Skin epidermis (tissue), 12 donors: Measurements from ENCODE around the gene SCFD2.
A peak's percentile ranks its signal among the peaks of the same experiment; 100 is the strongest.

ENCODE experiments used
- H3K27ac ChIP-seq, 21 experiments: fragments of 200-600 bp; sonication (generic) in 11 of 21; one replicate each; pipeline ENCODE4 v1.5.0; 2020; ENCODE audit warnings: mild to moderate bottlenecking in 3 of 21, inconsistent platforms in 2 of 21, moderate library complexity in 2 of 21
- H3K4me3 ChIP-seq, 7 experiments: fragments of 200-600 bp; sonication (generic) in 2 of 7; one replicate each; pipeline ENCODE4 v1.5.0; 2020; ENCODE audit warnings: inconsistent platforms in 2 of 7, mild to moderate bottlenecking in 2 of 7, moderate library complexity in 1 of 7

SCFD2 gene

GRCh38 chr4:53123819-53124218 lies 242.0 kb downstream of the SCFD2 start:
- H3K27ac ChIP-seq, result no peak overlapping the region

GRCh38 chr4:53123171-53123570 lies 242.7 kb downstream of the SCFD2 start:
- Histone ChIP-seq H3K27ac (no peak overlapping the region), H3K4me3 (no peak overlapping the region)

More at GRCh38 chr4:53123819-53124218, 242.0 kb downstream of the SCFD2 start:
- no peak overlapping the region for H3K4me3 ChIP-seq

DNA sequence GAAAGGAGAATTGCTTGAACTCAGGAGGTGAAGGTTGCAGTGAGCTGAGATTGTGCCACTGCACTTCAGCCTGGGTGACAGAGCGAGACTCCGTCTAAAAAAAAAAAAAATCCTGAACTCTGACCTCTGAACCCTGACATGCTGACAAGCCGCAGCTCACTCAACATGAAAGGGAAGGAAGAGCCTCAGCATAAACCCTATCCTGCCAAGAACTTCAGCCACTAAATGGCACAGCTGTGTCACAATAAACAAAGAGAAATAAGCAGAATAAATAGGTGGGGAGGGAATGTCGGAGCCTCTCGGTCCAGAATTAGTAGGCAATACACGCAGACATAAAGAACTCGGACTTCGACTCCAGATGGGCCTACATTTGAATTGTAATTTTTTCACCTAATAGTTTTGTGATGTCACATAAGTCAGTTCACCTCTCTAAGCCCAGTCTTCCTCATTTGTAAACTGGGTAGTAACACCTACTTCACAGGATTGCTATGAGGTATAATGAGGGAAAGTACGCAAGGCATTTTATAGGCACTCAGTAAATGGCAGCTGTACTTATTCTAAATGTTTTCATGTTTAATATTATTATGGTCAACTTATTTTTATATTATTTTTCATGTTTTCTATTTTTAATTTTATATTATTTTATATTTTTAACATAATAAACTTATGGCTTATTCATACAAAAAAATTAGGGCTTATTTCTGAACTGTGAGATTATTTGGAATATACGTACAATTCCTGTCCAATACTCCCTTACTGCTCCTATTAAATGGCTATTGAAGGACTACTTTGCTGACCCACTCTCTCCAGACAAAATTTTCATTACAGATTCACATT lies 243.4 kb downstream of the SCFD2 start:
- Histone ChIP-seq H3K4me3 (no peak overlapping the region), H3K27ac (no peak overlapping the region)

DNA sequence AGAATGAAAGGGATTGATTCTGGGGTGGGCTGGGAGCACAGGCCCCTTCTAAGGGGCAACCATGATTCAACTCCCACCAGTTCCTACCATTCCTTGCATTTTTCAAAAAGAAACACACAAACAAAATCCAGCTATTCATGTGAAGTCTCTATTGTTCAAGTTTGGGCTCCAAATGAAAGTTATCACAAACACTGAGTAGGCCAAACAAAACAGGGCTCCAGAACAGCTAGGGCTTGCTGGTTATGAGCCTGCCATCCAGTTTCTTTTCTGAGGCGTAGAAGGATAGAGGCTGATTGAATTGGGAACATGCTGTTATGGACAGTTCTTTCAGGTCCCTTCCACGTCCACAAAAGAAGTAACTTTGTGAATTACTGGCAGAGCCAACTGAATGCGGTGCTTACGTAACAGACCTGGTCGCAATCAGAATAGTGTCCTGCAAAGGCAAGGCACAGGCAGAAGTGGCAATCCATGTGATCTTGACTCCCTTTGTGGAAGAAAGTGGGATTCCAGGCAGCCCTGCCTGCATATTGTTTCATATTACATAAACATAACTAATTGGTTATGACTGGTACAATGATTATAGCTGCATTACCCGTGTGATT lies 244.5 kb downstream of the SCFD2 start:
- peak overlapping the region in 1 of 21 experiments; percentile 14 for H3K27ac ChIP-seq
- H3K4me3 ChIP-seq, result no peak overlapping the region

DNA sequence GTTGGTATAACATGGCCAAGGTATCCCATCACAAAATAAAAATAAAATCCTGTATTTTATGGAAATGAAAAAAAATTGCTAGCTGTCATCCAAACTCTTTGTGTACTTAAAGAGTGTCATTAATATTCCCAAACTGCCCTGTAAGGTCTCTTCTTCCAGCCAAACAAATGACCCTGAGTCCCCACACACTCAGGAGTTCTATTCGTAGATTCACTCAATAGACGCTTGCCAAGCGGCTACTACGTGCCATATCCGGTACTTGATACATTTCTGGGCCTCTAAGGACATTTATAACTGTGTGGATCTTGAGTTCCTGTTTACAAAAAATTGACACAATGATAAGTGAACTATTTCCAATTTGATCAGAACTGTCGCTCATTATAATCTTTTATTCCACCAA lies 245.1 kb downstream of the SCFD2 start:
- Histone ChIP-seq H3K27ac (peak overlapping the region in 1 of 21 experiments; percentile 14), H3K4me3 (no peak overlapping the region)

DNA sequence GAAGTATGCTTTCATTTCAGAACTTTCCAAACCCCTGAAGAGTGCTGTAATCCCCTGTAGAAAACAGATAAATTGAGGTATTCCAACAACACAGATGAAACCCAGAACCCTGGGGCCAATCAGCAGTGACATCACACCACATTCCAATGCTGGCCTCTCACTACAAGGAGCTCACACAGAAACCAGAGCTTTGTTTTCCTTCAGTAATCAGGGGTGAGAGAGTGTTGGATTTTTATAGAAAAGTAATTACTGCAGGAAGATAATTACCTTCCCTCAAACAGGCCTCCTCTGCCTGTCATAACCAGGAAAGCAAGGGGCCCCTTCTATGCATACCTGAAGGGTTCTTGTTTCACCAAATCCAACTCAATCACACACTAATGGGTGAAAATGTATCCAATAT lies 246.2 kb downstream of the SCFD2 start:
- peak overlapping the region in 1 of 21 experiments; percentile 7 for H3K27ac ChIP-seq
- no peak overlapping the region for H3K4me3 ChIP-seq

- H3K27ac ChIP-seq, result no peak overlapping the region
- no peak overlapping the region for H3K4me3 ChIP-seq
These were observed 247.2 kb downstream of the SCFD2 start for GRCh38 chr4:53118676-53119075.

- Histone ChIP-seq H3K27ac (no peak overlapping the region), H3K4me3 (no peak overlapping the region)
These were observed 248.9 kb downstream of the SCFD2 start for GRCh38 chr4:53116954-53117353.

DNA sequence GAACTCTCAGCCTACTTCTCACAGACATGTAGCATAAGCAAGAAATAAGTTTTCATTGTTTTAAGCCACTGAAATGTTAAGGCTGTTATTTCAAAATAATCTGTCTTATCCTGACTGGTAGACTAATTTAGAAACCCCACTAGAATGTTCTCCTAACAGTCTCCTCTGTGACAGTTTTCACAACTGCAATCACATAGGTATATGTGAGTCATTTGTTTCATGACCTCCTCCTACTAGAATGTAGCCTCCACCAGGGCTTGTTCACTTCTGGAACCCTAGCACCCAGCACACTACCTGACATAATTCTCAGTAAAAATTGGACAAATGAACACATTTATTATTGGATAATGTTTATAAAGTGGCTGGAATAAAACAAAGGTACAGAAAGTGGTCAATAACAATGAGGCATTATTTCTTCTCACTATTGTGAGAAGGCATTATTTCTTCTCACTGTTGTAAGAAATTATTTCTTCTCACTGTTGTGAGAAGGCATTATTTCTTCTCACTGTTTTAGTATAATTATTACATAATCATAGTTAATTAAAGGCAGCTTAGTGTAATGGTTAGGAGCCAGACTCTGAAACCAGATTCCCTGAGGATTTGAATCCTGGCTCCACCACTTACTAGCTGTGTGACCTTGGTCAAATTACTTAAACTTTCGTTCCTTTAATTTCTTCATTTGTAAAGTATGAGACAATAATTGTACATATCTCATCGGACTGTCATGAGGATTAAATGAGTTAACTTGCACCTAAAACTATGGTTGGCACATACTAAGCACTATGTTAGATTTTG lies 252.2 kb downstream of the SCFD2 start:
- Histone ChIP-seq H3K27ac (no peak overlapping the region), H3K4me3 (no peak overlapping the region)

DNA sequence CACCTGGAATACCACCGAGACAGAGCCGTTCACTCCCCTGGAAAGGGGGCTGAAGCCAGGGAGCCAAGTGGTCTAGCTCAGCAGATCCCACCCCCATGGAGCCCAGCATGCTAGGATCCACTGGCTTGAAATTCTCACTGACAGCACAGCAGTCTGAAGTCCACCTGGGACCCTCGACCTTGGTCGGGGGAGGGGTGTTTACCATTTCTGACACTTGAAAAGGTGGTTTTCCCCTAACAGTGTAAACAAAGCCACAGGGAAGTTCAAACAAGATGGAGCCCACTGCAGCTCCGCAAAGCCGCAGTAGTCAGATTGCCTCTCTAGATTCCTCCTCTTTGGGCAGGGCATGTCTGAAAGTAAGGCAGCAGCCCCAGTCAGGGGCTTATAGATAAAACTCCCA lies 260.5 kb downstream of the SCFD2 start:
- Histone ChIP-seq H3K4me3 (no peak overlapping the region), H3K27ac (no peak overlapping the region)

- no peak overlapping the region for H3K4me3 ChIP-seq
- H3K27ac ChIP-seq, result no peak overlapping the region
These were observed 262.4 kb downstream of the SCFD2 start for GRCh38 chr4:53103481-53103880.

DNA sequence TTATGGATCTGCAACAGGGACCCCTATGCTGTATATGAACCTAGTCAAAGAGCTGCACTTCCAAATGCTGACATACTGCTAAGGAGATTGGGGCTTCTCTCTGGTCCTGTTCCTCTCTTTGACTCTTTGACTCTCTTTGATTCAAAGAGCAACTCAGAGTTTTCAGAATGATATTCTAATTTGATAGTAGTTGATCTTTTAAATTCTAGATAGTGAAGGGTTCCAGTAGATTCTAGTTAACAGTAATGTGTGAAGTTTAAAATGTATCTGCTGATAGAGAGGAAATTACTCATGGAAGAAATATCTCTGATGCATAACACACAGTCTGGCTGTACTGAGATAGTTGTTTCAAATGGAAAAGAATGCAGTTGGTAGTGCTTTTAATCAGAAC lies 264.7 kb downstream of the SCFD2 start:
- peak overlapping the region in 3 of 21 experiments; percentile 12 to 65 (median 34) for H3K27ac ChIP-seq
- H3K4me3 ChIP-seq, result no peak overlapping the region

GRCh38 chr4:53100501-53101190 lies 265.2 kb downstream of the SCFD2 start:
- Histone ChIP-seq H3K4me3 (no peak overlapping the region), H3K27ac (peak overlapping the region in 3 of 21 experiments; percentile 12 to 65 (median 34))

DNA sequence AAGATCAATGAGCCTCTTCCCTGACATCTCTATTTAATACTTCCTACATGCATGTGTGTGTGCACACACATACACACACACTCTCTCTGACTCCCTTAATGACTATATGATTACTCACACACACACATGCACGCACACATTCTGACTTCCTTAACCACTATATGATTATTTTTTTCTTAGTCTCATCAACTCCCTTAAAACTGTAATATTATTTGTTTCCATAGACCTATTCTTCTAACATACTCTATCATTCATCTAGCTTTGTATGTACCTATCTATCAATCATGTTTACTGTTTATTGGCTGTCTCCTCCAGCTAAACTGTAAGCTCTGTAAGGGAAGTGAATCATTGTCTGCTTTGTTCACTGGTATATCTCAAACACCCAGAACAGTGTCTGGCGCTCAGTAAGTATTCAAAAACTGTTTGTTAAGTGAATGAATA lies 267.2 kb downstream of the SCFD2 start:
- Histone ChIP-seq H3K4me3 (no peak overlapping the region), H3K27ac (no peak overlapping the region)

GRCh38 chr4:53094040-53094439 lies 271.8 kb downstream of the SCFD2 start:
- H3K4me3 ChIP-seq, result no peak overlapping the region
- no peak overlapping the region for H3K27ac ChIP-seq

GRCh38 chr4:53089936-53090729 lies 275.7 kb downstream of the SCFD2 start:
- Histone ChIP-seq H3K4me3 (no peak overlapping the region), H3K27ac (no peak overlapping the region)

DNA sequence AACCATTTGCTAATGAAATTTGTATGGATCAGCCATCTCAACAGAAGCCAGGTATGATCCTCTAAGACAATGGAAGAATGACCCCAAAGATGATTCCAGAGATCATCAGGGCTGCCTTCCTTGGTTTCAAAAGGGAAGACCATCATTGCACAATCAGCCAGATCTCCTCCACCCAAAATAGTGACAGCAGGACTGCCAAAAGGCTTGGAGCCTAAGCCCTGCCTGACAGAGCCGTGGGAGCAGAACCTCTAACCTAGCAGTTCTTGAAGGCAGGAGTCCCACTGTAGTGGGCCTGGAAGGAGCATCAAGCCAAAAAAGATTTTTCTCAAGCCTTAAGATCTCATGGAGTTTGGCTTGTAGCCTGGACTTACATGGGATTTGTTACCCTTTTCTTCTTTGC lies 277.7 kb downstream of the SCFD2 start:
- H3K27ac ChIP-seq, result no peak overlapping the region
- H3K4me3 ChIP-seq, result no peak overlapping the region

GRCh38 chr4:53076374-53076958 lies 289.4 kb downstream of the SCFD2 start:
- Histone ChIP-seq H3K4me3 (no peak overlapping the region), H3K27ac (no peak overlapping the region)
